Skeletal muscle cell (primary cell): ENCODE results near the gene SMAD7.

Experiments
- DNase-seq: peaks from one replicate; pipeline ENCODE4 v3.0.0-alpha.2; 2010; ENCODE audit warnings: low read depth
- H3K4me3 ChIP-seq: 2 replicates; pipeline ENCODE4 v1.5.1; 2011; ENCODE audit warnings: low read depth, mild to moderate bottlenecking, control low read depth, low read length, moderate library complexity

SMAD7 gene

DNA sequence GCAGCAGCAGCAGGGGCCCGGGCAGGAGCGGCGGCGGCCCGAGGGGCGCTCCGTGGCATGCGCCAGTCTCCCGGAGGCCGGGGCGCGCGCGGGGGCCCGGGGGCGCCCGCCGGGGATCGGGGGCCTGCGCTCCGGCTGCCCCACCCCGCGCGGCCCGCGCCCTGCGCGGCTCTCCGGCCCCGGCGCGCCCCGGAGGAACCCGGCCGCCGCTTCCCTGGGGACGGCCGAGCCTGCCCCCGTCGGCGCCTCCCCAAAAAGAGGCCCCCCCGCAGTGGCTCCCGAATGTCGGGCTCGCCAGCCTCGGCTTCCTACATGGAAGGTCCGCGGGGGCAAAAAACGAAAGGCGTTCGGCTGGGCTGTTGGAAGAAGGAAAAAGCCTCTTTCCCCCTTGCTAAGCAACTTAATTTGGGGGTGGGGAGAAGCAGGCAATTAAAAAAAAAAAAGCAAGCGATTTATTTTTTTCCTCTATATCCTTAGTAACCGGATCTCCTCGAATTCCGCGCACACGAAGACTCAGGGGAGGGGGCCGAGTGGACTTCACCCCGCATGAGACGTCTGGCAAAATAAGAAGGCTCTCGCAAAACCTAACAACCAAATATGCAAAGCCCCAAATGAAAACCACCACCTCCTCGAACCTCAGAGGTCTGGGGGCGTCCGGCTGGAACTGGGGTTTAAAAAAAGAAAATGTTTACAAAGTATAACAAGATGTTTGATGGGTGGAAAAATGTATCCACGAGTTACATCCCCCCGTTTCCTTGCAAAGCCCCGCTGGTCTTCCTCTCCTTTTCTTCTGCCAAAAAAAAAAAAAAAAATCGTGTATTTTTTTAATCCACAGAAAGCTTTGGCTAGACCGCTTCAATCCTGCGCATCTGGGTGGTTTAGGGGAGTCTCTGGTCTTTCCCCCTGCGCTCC is at the start of gene SMAD7:
Gene SMAD7, minus strand, starts transcription at position 430 of the 912 bp plus-strand sequence. CDS start 541 bp downstream, outside the sequence.
- H3K4me3 ChIP-seq, result peak within 1 kb of the TSS; percentile 75
- no peak for DNase-seq

DNA sequence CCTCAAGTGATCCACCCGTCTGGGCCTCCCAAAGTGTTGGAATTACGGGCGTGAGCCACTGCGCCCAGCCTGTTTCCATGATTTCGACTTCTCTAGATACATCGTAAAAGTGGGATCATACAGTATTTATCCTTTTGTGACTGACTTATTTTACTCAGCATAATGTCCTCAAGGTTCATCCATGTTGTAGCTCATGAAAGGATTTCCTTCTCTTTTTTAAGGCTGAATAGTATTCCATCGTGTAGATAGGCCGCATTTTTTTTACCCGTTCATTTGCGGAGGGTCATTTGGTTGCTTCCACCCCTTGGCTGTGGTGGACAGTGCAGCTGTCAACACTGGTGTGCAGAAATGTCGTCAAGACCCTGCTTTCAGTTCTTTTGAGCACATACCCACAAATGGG is 48.8 kb upstream of the SMAD7 start:
- no peak overlapping the region for H3K4me3 ChIP-seq

DNA sequence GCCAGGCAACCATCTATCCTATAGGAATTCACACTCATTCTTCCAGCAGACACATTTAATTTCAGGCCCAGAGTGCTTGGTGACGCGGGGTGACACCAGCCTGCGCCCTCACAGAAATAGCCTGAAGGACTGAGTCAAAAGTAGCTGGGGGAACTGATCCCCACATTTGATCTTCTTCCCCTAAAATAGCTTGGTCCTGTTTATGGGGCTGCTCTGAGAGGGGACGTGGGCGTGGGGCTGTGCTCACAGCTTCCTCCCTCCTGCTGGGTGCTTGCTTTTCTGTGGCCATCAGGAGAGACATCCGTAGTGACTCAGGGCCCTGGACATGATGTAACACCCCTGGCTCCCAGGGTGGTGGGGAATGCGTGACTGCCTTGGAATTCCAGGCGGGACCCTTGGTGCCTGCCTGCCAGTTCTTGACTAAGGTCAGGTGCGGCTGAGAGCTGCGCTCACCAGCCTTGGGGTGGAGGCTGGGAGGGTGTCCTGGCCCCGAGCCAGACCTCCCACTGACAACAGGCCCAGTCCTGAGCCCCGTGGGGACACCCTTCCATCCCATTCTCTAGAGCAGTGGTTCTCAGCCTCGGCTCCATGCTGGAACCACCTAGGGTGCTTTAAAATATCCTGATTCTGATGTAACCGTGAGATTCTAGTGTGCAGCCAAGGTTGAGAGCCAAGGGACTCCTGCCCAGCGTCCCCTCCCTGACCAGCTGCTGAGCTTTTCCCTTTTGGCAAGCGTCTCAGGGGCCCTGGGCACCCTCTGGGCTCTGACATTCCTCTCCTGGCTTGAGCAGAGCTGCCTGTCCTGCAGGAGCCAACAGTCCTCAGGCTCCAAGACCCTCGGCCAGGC is 47.4 kb upstream of the SMAD7 start:
- H3K4me3 ChIP-seq, result no peak overlapping the region
- peak; percentile 93 for DNase-seq

More for the DNA sequence above, 48.8 kb upstream of the SMAD7 start:
- DNase-seq, result no peak

GRCh38 chr18:48997681-48997984 is 46.9 kb upstream of the SMAD7 start:
- no peak overlapping the region for H3K4me3 ChIP-seq
- no peak for DNase-seq

GRCh38 chr18:48996901-48997463 is 46.2 kb upstream of the SMAD7 start:
- DNase-seq, result peak; percentile 45
- no peak overlapping the region for H3K4me3 ChIP-seq

GRCh38 chr18:48996041-48996440 is 45.3 kb upstream of the SMAD7 start:
- H3K4me3 ChIP-seq, result no peak overlapping the region
- DNase-seq, result no peak

GRCh38 chr18:48994926-48995835 is 44.4 kb upstream of the SMAD7 start:
- DNase-seq, result no peak
- no peak overlapping the region for H3K4me3 ChIP-seq

DNA sequence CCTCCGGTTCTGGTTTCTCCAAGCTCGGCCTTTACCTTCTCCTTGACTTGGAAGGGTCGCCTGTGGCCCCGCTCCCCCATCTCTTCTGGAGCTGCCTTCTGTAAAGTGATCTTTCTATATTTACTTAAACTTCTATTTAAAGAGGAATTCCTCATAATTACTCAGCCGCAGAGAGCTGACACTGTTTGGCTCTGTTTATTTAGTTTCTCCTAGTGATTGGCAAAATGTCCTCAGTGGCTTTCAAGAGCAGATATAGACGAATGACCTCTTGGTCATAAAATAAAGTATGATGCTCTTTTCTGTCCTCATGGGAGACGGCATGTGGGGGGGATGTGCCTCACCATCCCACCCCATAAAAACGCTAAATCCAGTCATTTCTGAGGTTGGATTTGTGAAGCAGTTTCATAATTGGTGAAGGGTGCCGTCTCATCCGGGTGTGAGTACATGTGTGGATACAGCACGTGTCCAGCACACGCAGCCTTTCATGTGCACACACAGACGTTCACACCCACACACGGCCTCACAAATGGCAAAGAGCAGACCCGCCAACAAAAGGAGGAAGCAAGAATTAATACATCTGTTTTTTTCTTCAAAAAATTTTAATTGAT is 43.4 kb upstream of the SMAD7 start:
- DNase-seq, result peak; percentile 67
- no peak overlapping the region for H3K4me3 ChIP-seq

- no peak overlapping the region for H3K4me3 ChIP-seq
- DNase-seq, result no peak
These were observed 42.8 kb upstream of the SMAD7 start for GRCh38 chr18:48993586-48993985.

- no peak overlapping the region for H3K4me3 ChIP-seq
- no peak for DNase-seq
These were observed 42.2 kb upstream of the SMAD7 start for GRCh38 chr18:48992791-48993555.

- DNase-seq, result no peak
- H3K4me3 ChIP-seq, result no peak overlapping the region
These were observed 41.4 kb upstream of the SMAD7 start for GRCh38 chr18:48992133-48992532.

DNA sequence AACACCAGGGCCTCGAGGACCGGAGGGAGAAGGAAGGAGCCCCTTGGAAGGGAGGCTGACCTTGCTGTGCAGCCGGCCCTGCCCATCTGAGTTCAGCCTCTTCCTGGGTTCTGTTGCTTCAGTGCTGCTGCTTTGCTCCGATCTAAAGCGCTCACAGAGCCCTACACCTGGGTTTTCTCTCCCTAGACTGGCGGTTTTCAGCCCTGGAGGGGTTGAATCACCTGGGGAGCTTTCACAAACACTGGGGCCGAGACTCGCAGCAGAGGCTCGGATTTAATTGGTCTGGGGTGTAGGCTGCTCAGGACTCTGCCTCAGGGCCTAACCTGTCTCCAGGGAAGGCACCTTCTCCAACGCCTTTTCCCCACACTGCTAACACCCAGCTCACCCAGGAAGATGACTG is 40.9 kb upstream of the SMAD7 start:
- no peak overlapping the region for H3K4me3 ChIP-seq
- DNase-seq, result no peak

GRCh38 chr18:48991319-48991660 is 40.5 kb upstream of the SMAD7 start:
- no peak for DNase-seq
- H3K4me3 ChIP-seq, result no peak overlapping the region

DNA sequence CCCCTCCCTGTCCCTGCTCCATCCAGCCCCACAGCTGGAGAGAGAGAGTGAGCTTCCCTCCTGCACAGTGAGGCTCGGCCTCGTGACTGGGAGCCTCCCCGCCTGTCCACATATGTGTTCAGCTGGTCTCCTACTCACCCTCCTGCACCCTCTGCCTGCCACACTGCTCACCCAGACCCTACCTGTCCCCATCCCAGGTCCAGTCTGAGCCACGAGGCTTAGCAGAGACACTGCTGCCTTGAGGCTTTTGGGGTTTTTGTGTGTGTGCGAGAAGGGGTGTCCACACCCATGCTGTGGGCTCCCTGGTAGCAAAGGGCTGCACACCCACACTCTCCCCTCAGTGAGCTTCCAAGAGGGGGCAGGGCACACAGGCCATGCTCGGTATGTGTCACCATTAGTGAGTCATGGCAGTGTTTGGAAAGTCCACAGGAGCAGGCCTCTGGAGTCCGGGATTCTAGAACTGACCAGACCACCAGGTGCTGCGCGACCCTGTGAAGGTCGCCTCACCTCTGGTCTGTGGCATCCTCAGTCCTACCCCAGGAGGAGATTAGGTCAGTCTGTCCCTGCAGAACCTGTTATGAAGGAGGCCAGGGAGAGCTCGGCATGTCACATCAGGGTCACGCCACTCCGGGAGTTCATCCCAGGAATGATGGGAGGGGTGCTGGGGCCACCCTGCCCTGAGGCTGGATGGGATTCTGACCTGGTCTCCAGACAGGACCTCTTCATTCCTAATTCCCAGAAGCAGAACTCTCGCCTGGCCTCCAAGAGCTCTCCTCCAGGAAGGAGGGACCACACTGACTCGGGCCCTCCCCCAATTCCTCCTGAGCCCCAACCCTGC is 39.9 kb upstream of the SMAD7 start:
- H3K4me3 ChIP-seq, result no peak overlapping the region
- no peak for DNase-seq

- DNase-seq, result no peak
- H3K4me3 ChIP-seq, result no peak overlapping the region
These were observed 38.8 kb upstream of the SMAD7 start for GRCh38 chr18:48989304-48990303.
